Ovary (tissue), 3 donors: ENCODE data around the gene FERMT2.

Experiments
- CTCF ChIP-seq, 3 donors: fragments of 450-650 bp in 2 of 3; fragments of 200-600 bp in 1 of 3; IDR thresholded peaks; one replicate each; pipeline versions ENCODE4 v1.5.1 to v1.8.0; 2016 to 2022; ENCODE audit warnings: antibody characterized with exemption in 3 of 3, mild to moderate bottlenecking in 1 of 3
- EP300 ChIP-seq: sonication (generic); formaldehyde crosslinking; IDR thresholded peaks from one replicate; pipeline ENCODE4 v1.6.1; 2017; ENCODE audit warnings: antibody characterized with exemption
- POLR2A ChIP-seq: fragments of 450-650 bp; IDR thresholded peaks from one replicate; pipeline ENCODE4 v1.6.1; 2017; ENCODE audit warnings: antibody characterized with exemption, mild to moderate bottlenecking, moderate library complexity
- donor health status: DM: no; HTN: no; CAD: no.

DNA sequence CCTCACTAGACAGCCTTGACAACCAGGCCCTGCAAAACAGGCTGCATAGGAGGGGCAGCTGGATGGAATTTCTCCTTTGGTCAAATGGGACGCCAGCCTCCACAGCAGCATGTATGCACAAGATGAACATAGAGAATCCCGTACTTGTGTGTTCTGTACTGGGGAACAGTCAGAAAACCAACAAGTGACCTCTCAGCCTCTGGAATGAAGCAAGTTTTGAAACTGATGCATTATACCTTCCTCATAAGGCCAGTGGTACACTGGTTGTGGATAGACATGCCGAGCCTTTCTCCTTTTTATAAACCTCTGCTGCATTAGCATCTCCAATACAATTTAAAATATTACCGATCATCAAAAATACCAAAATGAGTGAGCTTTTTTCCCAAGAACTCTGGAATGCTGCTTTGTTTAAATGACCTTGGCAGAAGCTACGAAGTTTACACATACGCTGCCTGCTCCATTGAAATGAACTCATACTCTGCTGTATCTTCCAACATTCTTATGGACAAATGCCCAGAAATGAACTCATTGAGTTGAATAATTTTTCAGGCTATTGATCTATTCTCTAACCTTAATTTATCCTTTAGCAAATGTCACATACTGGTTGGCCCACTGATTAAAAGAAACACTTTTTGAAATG, 47.6 kb upstream of the FERMT2 start:
- TF ChIP-seq CTCF (IDR thresholded peaks at IDR 0.05) (no peak), POLR2A (no peak), EP300 (no peak)
